ENCODE data around the gene GLRA1. TPM values are rescaled to one million over a fixed set of nuclear protein-coding genes. Genes with fewer than 3 reads are reported as not detected.

Gene GLRA1
- total RNA-seq, 1 donor from 2014 or later, result not detected

DNA sequence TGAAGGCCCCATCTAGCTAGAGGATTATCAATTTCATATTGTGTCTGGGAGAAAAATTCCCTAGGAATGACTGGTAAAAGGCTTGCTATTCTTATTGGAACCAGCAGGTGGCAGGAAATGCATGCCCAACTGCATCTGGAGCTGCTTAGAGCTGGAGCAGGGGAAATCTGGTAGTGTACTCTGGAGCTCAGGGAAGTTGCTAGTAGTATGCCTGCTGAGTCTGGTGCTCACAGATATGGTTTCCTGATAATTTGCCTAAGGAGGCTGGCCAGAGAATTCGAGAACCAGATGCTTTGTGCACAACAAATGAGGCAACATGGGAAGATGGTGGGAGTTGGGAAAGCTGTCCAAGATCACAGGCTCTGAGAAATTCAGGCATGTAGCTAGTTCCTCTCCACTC lies 99.2 kb downstream of the GLRA1 start:
- no peaks in the 10 kb centered on the region for H3K27me3 ChIP-seq (ENCODE audit: control insufficient read depth, insufficient read depth, low read length)
- DNase-seq (ENCODE audit: low read depth) (peak; percentile 49), FAIRE-seq (peak; percentile 58)
- H3K36me3 ChIP-seq (ENCODE audit: control insufficient read depth, insufficient read depth, low read length), result peaks cover 2% of the 10 kb centered on the region
- peak; percentile 76 for TF ChIP-seq CTCF (IDR thresholded peaks at IDR 0.05; ENCODE audit: insufficient read depth, low read length, severe bottlenecking)
- no peak overlapping the region for H3K4me3 ChIP-seq (ENCODE audit: low read depth, low read length)

- TF ChIP-seq CTCF (IDR thresholded peaks at IDR 0.05; ENCODE audit: insufficient read depth, low read length, severe bottlenecking), result no peak
- DNase-seq (ENCODE audit: low read depth) (no peak), FAIRE-seq (no peak)
- Histone ChIP-seq H3K36me3 (ENCODE audit: control insufficient read depth, insufficient read depth, low read length) (peaks cover 2% of the 10 kb centered on the region), H3K4me3 (ENCODE audit: low read depth, low read length) (no peak overlapping the region), H3K27me3 (ENCODE audit: control insufficient read depth, insufficient read depth, low read length) (no peaks in the 10 kb centered on the region)
Measured at GRCh38 chr5:151822141-151822540, 102.5 kb downstream of the GLRA1 start.

DNA sequence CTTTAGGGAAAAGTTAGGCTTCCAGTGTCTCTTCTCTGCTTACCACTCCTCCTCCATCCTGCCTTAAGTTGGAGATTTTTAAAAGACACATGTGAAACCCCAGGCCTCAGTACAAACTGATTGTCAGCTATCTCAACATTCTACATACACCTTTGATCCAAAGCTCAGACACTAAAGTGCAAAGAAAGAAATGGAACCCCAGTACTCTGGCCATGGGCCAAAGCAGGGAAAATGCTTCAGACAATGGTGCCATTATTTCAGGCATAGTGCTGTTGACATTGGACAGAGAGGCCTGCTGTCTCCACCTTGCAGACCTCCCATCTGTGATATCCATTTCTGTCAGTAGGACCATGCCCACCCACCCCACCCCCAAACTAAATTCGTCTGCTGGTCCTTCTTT lies 103.7 kb downstream of the GLRA1 start:
- FAIRE-seq (no peak), DNase-seq (ENCODE audit: low read depth) (no peak)
- H3K36me3 ChIP-seq (ENCODE audit: control insufficient read depth, insufficient read depth, low read length), result peaks cover 2% of the 10 kb centered on the region
- no peak overlapping the region for H3K4me3 ChIP-seq (ENCODE audit: low read depth, low read length)
- no peak for TF ChIP-seq CTCF (IDR thresholded peaks at IDR 0.05; ENCODE audit: insufficient read depth, low read length, severe bottlenecking)
- H3K27me3 ChIP-seq (ENCODE audit: control insufficient read depth, insufficient read depth, low read length), result no peaks in the 10 kb centered on the region

GRCh38 chr5:151820271-151820670 lies 104.4 kb downstream of the GLRA1 start:
- no peak for DNase-seq (ENCODE audit: low read depth)
- no peak for TF ChIP-seq CTCF (IDR thresholded peaks at IDR 0.05; ENCODE audit: insufficient read depth, low read length, severe bottlenecking)
- Histone ChIP-seq H3K4me3 (ENCODE audit: low read depth, low read length) (no peak overlapping the region), H3K36me3 (ENCODE audit: control insufficient read depth, insufficient read depth, low read length) (peaks cover 2% of the 10 kb centered on the region), H3K27me3 (ENCODE audit: control insufficient read depth, insufficient read depth, low read length) (no peaks in the 10 kb centered on the region)
- no peak for FAIRE-seq

DNA sequence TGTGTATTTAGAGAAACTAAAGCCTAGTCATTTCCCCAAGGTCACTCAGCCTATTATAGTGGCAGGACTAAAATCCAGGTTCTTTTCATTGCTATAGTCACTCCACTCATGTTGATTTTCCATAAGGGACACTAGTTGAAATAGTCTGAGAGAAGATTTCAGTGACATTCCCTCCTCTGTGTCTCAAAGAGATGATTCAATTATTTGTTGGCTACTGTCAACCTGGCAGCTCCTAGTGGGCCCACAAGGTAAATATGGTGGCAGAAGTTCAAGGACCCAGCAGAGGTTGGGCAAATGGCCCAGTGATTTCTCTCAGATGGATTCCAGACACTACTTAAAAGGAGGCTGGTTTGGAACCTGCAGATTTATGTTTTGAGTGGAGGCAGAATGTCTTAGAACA lies 104.8 kb downstream of the GLRA1 start:
- no peak for DNase-seq (ENCODE audit: low read depth)
- Histone ChIP-seq H3K27me3 (ENCODE audit: control insufficient read depth, insufficient read depth, low read length) (no peaks in the 10 kb centered on the region), H3K4me3 (ENCODE audit: low read depth, low read length) (no peak overlapping the region), H3K36me3 (ENCODE audit: control insufficient read depth, insufficient read depth, low read length) (peaks cover 2% of the 10 kb centered on the region)
- TF ChIP-seq CTCF (IDR thresholded peaks at IDR 0.05; ENCODE audit: insufficient read depth, low read length, severe bottlenecking), result no peak
- no peak for FAIRE-seq

DNA sequence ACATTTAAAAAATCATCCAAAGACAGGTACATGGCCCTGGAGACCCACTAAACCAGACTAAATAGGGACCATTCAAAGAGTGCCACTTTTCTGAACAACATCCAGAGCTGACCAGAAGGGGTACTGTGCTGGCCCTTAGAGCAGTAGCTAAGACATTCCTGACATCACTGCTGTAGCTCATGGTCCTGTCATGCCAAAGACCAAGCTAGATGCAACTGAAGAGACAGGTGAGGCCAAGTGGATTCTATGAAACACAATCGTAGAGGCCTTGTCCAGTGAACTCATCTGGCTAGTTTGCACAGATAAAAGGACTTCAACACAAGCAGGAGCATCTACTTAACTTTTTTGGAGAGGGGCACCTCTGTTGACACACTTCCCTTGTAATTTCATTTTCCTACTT lies 109.6 kb downstream of the GLRA1 start:
- no peak for TF ChIP-seq CTCF (IDR thresholded peaks at IDR 0.05; ENCODE audit: insufficient read depth, low read length, severe bottlenecking)
- FAIRE-seq (no peak), DNase-seq (ENCODE audit: low read depth) (no peak)
- H3K36me3 ChIP-seq (ENCODE audit: control insufficient read depth, insufficient read depth, low read length), result peaks cover 3% of the 10 kb centered on the region
- no peak overlapping the region for H3K4me3 ChIP-seq (ENCODE audit: low read depth, low read length)
- no peaks in the 10 kb centered on the region for H3K27me3 ChIP-seq (ENCODE audit: control insufficient read depth, insufficient read depth, low read length)
